HG02642 (cell line): ENCODE measurements around the gene CBLIF.
"Not testable (repeated sequence)": the region's sequence is repeated elsewhere in the genome, so short reads cannot be mapped to it uniquely, and the experiment has no call there.

ENCODE experiments used
- ATAC-seq: cut with Tn5 transposase; IDR thresholded peaks from one replicate; pipeline ENCODE4 v1.9.1; 2021; ENCODE audit warnings: mild to moderate bottlenecking; ENCODE audit not compliant: unreplicated experiment, poor library complexity

The CBLIF gene

DNA sequence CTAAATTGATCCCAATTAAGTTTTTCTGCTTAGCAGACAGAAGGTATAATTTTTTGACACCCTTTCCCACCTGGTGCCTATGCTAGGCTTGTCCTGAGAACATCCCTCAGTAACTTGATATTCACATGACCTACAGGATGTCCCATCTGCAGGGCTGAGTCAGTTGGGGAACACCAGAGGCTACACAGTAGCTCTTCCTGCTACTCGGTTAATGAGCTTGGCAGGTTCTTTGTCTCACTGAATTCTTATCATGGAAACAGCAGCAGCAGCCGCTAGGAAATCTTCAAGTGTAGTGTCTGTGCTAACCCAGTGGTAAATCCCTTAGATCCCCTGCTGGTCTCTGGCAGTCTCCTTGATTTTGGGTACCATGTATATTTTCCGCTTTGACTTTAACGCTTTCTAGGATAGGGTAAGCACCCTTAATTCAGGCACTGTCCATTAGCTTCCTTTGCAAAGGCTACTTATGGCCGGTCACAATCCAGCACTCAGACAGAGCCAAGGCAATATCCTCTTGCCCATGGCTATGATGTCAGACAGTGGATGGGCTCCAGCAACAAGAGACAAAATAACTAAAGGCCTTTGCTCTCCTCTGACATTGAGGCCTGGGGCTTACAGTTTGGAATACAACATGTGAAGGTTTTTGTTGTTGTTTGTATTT is 43.2 kb downstream of the CBLIF start:
- no peak for ATAC-seq

DNA sequence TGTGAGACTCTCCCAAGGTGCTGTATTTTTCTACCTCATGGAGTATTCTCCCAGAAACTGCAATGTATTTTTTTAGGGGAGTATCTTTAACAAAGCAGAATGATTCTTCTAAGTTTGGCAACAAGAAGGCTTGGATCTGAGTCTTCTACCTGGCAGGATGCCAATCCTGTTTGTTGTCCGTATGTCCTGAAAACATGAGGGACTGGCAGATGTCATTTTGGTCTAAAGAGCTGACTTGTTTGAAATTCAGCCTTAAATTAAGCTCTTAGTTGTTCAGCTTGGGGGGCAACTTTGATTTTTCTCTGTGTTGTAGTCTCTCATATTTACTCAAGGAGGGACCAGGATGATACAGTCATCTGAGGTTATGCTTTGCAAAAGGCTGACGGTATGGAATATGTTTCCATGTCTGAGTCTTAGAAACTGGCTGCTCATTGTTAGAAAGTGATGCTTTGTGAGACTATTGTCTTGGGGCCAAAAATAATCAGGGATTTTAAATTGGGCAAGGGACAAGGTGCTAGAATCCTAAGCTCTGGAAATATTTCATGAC is 44.1 kb downstream of the CBLIF start:
- ATAC-seq = no peak

DNA sequence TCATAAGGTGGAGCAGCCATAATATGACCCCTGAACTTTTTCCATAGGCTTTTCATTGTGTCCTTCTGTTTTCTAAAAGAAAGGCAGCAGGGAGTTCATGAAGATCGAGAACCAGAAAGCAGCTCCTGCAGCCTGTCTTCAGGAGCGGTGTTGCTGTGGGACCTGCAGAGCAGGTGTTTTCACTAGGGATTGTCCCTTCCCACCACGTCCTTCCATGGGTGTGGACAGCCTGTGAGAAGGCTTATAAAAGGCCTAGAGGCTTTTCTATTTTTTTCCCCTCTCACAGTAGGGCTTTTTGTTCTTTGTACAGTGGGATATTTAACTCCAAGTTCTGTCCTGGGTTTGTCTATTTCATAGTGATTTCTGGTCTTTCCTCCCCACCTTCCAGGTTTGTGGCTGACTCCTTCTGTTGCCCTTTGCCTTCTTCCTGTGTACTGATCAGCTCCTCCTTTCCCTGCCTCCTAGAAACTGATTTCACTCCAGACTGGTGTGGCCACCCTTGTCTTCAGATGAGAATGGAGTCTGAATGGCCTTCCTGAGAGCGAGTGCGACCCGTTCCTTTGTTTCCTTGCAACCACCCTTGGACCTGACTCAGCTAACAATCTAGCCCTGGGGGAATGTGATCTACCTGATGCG is 44.8 kb downstream of the CBLIF start:
- no peak for ATAC-seq

DNA sequence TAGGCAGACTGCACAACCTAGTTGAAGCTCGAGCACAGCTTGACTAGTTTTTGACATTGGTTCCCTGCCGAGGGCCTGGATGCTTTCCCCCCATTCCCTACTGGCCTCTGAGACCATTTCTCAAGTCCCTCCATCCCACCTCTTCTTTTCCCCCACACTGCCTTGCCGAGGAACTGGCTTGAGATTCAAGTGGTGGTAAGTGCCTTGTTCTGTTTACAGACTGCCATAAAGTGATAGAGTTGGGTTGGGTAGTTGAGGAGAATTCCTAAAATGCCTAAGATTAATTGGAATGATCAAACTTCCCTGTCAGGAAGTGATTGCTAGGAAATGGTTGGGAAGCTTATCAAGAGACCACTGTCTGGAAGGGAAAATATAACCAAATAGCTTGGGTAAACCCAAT is 50.9 kb downstream of the CBLIF start:
- no peak for ATAC-seq

DNA sequence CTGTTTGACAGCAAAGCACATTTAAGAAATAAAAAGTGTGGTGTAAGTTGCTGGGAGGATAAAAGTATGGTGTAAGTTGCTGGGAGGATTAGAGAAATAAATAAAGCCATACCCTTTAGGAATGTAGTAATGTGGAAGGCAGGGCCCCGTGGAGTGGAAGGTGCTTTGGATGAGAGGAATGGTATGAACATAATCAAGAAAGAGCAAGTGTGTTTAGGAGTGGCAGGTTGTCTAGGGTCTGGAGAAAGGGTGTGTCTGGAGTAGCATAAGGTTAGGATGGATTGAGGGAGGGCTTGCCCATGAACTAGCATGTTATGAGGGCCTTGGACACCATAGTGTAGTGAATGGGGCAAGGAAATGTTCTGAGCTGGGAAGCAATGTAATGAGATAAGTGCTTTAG is 52.8 kb downstream of the CBLIF start:
- no peak for ATAC-seq

DNA sequence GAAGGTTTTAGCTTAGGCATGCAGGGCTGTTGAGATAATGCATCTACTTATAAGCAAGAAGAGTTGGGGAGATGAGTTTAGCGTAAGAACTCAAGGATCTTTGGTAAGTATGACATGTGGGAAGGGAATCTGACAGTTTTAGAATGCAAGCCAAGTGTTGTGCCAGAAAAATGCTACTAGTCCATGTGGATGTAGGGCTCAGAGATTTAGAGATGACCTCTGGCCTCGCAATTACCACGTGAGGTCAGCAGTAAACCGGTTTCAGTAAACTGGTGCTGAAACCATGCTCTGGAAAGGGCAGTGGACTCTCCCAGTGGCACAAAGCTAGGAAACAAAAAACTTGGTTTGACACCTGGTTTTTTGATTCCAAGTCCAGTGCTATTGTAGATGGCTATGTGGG is 53.7 kb downstream of the CBLIF start:
- ATAC-seq = no peak

DNA sequence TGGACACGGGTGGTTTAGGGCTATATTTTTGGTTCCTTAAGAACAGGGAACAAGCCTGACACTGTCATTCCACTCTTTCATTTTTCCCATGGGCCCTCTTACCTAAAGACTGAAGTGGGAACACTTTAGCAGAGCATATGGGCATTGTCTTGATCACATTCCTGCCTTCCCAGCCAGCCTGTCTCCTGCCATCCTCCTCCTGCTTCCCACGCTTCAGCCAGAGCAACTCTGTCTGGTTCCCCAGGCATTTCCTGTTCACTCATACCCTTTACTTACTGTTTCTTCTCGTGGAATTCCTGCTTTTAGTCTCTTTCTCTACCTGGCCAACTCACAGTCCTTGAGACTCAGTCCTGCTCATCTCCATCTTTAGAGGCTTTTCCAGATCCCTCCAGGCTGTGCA is 57.5 kb downstream of the CBLIF start:
- no peak for ATAC-seq

DNA sequence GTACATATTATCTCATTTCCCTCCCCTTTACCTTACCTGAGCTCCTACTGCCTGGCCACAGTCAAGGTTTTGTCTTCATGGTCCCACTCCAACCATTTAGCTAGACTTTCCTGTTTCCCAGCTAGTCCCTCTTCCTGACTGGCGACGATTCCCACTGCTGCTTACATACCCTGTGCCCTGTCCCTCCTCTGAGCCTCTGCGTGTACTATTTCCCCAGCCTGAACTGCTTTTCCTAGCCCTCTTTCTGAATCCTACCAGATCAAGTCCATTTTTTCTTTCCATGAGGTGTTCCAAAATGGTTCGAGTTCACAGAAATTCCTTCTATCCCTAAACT is 58.1 kb downstream of the CBLIF start:
- ATAC-seq = no peak

DNA sequence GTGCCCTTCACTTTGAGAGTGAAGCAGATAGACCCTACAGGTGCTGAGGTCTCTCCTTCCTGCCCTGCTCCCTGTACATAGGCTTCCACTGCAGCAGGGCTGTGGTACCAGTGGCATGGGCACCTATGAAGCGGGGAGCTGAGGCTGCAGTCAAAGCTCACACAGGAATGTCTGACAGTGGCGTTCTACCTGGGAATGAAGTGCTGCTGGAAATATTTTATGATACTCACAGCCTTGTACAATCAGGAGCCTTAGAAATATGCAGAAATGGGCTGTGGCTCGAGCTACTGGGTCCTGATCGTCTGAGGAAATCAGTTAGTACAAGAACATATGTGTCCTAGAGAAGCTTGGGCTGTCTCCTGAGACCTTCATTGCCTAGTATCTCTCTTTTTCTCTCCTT is 59.5 kb downstream of the CBLIF start:
- no peak for ATAC-seq

DNA sequence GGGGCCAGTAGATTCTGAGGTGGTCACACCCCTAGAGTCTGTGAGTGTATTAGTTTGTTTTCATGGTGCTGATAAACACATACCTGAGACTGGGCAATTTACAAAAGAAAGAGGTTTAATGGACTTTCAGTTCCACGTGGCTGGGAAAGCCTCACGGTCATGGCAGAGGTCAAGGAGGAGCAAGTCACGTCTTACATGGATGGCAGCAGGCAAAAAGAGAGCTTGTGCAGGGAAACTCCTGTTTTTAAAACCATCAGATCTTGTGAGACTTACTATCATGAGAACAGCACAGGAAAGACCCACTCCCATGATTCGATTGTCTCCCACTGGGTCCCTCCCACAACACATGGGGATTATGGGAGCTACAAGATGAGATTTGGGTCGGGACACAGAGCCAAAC is 60.9 kb downstream of the CBLIF start:
- not testable (repeated sequence) for ATAC-seq

DNA sequence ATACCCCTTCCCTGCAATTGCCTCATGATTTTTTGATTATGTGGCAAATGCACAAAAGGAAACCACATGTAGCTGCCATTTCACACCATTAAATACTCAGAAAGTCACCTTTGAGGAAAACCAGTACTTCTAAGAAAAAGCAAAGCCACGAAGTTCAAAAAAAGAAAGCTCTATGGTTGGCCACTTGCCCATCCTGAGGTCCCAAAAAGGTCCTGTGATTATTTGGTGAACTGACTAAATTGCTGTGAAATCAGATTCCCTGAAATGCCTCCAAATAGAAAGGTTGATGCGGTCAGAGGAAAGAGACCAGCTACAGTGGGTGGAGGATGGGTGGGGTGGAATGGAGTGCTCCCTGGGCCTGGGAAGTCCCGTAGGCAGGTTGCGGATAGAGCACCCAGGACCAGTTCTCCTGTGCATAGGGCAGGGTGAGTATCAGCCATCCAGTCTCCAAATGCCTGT is 61.6 kb downstream of the CBLIF start:
- no peak for ATAC-seq

DNA sequence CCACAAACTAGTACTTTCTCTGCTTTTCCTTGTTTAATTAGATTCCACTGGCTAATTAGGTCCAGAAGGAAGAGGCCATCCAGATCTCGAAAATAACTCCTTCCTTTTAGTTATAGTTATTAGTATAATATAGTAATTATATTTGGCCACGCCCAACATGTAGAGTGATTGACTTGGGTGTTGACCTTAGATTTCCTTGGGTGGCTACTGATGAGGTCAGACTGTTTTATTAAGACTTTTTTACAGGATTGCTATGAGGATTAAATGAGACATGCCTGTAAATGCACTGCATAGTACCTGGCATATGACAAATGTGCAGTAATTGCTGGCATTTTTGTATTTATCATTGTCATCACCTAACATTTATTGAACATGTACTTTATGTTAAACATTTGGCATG is 63.2 kb downstream of the CBLIF start:
- no peak for ATAC-seq

DNA sequence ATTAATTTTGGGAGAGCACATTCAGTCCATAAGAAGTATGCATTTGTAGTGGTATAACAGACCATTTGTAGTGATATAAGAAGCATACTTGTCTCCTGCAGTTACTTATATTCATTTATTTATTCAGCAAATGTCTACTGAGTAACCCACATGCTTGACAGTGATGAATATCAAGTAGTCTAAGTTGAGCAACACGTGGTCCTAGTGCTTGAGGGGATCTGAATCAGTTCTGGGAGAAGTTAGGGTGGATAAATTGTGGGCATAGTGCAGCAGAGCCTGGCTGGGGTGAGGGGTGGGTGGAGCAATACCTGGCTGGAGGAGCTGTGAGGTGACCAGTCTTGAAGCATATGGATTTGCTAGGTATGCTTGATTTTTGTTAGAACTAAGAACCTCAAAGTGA is 65.8 kb downstream of the CBLIF start:
- ATAC-seq = no peak
